GM18873 (cell line): ENCODE measurements around the gene SCNM1.
"Not testable (repeated sequence)": the region's sequence is repeated elsewhere in the genome, so short reads cannot be mapped to it uniquely, and the experiment has no call there.

Experiments
- ATAC-seq: cut with Tn5 transposase; IDR thresholded peaks from one replicate; pipeline ENCODE4 v1.9.1; 2021; ENCODE audit warnings: mild to moderate bottlenecking, moderate library complexity, moderate number of reproducible peaks; ENCODE audit not compliant: unreplicated experiment, low FRiP score

The SCNM1 gene

DNA sequence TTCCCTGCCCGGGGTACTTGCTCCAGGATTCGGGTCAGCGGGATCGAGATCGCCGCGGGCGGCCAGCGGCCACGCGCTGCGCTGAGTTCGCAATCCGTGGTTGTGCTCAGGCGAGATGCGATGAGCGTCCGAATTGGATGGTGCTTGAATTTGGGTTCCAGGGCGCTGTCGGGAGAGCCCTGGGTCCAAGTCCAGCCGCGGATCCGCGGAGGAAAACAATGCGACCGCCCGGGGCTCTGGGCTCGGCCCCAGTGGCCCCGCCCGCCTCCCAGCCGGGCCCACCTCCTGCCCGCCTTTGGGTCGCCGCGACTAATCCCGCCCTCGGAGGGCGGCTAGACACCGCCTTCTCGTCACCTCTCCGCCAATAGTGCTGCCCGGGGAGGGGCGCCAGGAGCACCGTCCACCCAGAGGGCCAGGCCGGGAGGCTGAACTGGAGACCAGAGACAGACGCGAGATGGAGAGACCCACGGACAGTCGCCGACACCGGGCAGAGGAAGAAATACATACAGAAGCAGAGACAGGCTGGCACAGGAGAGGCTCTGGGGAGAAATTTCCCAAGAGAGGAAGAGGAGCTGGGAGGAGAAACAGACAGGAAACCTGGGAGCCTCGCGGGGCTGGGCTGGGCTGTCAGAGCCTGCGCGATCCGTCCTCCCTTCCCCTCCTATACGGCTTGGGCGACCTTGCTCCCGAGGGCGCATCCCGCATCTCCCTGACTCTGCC lies 19.4 kb upstream of the SCNM1 start, which contains the start of gene SEMA6C:
SEMA6C (minus strand) TSS at position 220 of the 720 bp plus-strand sequence. CDS start 4,010 bp downstream, outside the sequence.
- ATAC-seq, result peak; percentile 96

DNA sequence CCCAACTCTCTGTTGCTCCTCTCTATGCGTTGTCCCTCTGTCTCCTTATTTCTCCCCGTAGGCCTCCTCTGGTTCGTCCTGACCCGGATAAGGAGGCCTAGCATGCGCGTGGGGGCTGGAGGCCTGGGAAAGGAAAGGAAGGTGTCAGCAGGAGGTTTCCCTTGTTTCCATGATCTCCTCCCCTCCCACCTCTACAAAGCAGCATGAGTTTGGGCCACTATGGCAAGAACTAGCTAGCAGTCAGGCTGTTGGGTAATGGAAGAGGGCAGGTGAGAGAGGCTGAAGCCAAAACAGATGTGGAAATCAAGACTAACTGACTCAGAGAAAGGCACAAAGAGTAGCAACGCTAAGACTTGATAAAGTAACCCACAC lies 18.8 kb upstream of the SCNM1 start:
- ATAC-seq, result no peak

DNA sequence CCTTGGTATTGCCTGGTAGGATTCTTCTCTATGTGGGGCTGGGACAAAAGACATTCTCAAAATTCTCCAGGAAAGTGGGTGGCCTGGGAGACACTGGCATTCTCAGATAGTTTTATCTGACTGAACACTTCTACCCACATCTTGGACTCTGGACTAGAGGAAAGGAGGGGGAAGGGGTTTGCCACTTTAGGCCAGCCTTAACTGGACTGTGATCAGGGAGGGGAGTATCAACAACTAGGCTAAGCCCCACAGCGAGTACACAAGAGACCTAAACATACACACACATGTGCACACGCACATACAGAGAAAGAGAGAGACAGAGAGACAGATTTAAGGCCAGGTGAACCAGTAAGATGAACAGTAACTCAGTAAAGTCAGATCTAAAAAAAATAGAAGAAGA lies 18.3 kb upstream of the SCNM1 start:
- ATAC-seq, result no peak

DNA sequence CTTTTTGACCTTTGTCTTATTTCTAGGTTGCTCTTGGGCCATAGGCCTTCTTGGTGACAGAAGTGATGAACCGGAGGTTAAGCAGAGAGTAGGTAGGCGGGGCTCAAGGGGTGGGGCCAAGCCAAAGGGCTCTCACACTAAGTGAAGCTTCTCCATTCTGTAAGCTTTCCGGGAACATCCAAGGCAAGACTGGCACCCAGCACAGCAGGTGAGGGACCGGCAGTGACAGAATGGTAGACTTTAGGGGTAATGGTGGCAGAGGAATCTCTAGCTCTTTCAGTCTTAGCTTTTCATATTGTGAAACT lies 9.5 kb upstream of the SCNM1 start, which contains the start of gene TNFAIP8L2:
TNFAIP8L2 (plus strand) TSS at position 135 of the 305 bp plus-strand sequence. CDS start 2,049 bp downstream, outside the sequence.
- ATAC-seq, result peak; percentile 47

DNA sequence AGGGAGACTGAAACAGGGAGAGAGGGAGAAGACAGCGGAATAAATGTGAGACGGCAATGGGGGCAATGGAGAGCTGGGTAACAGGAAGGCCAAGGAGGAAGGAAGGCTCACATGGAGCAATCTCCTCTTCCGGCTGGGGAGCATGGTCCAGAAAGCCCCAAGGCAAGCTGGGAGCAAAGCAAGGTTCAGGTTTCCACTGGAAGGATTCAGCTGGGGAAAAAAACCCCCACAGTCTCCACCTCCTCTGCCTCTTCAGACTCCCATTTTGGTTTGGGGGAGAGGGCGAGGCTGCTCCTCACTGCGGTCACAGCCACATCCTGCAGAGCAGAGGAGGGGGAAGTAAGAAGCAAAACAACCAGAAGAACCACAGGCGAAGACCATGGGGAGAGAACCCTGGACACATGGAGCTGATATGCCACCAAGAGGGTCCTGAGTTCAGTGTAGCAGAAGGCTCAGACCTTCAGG lies 8.8 kb upstream of the SCNM1 start:
- no peak for ATAC-seq

DNA sequence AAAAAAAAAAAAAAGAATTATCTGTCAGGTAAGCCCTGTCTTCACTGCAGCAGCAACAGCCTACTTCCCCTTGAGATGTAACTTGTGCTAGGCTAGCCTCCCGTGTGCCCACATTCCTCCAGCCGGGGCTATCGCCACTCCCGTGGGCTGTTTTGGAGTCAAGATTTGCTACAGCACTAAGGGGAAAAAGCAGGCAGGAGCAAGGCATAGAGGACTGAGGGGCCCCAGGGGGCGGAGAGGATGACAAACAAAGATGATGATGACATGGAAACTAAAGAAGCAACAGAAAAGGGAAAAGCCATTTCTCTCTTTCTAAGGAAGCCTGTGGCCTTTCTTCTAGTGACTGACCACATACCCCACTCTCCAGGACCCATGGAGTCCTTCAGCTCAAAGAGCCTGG lies 7.6 kb upstream of the SCNM1 start:
- no peak for ATAC-seq

DNA sequence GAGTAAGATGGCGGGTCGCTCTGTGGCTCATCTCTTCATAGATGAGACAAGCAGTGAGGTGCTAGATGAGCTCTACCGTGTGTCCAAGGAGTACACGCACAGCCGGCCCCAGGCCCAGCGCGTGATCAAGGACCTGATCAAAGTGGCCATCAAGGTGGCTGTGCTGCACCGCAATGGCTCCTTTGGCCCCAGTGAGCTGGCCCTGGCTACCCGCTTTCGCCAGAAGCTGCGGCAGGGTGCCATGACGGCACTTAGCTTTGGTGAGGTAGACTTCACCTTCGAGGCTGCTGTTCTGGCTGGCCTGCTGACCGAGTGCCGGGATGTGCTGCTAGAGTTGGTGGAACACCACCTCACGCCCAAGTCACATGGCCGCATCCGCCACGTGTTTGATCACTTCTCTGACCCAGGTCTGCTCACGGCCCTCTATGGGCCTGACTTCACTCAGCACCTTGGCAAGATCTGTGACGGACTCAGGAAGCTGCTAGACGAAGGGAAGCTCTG lies 7.1 kb upstream of the SCNM1 start:
- no peak for ATAC-seq

DNA sequence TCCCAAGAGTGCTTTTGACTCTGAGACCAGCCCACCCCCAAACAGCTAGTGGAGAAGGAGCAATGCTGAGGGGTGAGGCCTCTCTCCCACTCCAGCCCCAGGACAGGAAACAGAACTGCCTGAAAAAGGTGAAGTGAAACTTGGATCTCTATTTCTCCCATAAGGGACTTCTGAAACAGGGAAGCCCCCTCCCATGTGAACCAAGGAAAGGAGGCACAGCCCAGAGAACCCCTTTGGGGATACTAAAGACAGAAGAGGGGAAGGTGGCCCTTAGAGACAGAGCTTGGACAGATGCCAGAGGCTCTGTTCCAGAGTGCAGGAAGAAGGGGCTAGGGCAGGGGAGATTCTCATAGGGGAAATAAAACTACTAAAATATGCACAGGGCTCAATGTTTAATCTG lies 6.6 kb upstream of the SCNM1 start:
- no peak for ATAC-seq

DNA sequence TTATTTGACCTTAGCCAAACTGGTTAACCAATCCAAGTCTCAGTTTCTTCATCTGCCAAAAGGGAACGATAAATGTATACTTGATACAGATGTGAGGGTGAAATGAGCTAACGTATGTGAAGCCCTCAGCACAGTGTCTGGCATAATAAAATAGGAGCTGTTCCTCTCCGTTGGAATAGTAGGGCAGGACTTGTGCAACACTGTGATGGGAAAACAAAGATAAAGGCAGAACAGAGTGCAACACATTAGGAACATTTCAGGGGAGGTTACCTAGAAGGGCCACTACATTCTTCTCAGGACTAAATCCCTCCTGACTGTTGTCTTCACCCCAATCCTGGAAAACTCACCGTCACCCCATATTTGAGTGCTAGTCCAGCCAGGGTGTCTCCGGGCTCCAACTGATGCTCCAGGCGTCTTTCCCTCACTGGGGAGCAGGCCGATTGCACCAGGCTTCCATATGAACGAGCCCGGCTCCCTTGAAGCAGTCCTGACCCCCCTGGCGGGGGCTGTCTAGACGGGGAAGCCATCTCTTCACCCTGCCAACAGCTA lies 1.1 kb upstream of the SCNM1 start:
- ATAC-seq, result no peak

DNA sequence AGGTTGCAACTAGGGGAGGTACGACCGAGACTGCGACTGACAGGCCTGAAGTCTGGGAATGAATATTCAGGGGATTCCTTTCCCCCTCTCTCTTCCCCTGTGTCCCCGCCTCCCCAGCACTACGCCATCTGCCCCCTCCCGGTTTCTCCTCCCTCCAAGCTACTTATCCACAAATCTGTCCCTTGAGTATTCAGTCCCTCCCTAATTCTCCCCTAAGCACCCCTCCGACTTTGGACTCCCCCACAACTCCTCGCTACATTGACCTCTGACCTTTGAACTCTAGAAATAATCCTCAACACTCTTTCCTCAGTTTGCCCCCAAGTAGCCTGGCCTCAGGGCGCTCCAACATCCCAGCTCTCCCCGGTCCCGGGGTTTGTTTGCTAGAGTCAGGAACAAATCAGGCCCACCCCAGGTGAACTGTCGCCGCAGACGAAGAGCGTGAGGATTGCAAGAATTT lies 635 bp upstream of the SCNM1 start:
- no peak for ATAC-seq

DNA sequence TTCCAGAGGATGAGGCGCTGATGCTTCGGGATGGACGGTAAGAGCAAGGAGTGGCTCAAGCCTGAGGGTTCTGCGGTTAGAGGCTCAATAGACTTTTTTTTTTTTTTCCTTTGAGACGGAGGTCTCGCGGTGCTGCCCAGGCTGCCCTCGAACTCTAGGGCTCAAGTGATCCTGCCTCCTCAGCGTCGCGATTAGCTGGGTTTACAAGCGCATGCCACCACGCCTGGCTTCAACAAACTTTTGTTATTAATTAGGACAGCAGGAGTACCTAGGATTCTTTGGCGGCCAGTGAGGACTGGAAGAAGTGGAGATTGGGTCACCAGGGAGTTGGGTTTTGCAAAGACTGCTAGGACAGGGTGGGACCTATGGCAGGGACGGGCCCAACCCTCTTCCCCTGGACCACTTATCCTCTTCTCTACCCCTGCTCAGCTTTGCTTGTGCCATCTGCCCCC lies 587 bp downstream of the SCNM1 start:
- ATAC-seq, result peak; percentile 17

DNA sequence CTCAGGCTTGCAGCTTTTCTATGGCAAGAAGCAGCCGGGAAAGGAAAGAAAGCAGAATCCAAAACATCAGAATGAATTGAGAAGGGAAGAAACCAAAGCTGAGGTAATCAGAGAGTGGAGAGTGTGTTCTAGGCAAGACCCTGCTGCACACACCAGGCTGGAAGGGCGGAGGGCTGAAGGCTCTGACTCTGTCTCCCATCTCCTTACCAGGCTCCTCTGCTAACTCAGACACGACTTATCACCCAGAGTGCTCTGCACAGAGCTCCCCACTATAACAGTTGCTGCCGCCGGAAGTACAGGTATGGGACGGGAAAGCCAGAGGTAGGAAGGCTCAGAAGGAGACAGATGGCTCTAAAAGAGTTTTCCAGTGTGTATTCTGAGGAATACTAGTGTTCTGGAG lies 1.2 kb downstream of the SCNM1 start:
- no peak for ATAC-seq

DNA sequence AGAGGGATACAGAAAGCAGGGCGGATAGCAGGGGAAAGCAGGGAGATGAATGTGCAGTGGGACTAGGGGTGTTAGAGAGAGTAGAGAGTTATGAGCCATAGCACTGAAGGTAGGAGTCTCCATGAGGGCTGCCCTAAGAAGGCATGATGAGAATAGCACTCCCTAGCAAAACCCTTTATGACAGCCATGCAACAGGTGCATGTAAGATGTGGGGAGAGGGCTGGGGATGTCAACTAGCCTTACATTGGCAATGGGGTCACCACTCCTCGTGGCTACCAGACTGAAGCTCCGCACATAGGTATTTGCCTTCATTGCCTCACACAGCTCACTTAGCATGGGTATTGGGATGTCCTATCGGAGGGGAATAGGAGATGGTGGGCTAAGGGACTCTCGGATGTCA lies 5.2 kb downstream of the SCNM1 start:
- ATAC-seq, result no peak

DNA sequence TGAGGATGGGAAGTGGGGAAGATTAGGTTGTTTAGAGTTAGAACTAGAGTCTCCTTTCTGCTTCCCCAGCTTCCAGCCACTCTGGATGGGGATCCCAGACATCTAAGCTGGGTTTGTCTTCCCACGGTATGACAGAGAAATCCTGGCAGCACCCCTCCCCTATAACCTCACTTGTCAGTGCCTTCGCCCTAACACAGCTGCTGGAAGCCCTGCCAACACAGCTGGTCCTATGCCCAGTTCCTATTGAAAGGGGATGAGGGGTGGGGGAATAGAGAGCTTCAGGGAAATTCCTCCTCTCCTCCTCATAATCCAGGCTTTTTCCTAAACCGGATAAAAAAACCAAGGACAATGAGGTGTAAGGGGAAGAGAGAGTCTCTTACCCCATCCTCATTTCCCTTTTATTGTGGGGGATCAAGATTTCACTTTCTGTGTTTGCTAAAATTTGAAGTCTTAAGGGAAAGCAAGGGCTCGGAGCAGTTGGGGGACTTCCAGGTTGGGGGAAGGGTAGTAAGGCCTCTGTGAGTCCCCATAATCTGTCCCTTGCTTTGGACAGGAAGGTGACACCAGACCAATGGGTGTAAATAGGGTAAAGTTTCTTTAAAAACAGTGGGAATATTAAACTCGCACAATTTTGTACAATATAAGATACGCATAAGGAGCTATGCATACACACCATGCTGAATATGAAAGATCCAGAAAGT lies 9.2 kb downstream of the SCNM1 start:
- no peak for ATAC-seq

DNA sequence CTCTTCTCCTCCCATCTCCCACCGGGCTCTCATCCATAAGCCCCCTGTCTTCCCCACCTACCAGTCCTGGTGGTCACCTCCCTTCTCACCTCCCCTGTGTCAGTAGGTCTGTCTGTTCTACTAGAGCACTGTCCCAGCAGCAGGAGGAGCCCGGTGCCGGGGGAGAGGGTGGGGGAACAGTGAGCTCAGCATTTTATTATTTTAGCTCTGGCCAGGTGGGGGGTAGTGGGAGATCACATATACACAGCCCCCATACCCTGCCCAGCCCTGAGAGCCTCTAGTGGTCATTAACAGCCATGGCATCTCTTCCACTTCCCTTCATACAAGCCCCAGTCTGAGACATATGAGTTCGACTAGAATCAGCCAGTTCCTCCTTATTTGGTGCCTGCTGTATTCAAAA lies 9.9 kb downstream of the SCNM1 start, which contains the start of gene TMOD4:
TMOD4 (minus strand) TSS at position 119 of the 400 bp plus-strand sequence. CDS start 1,106 bp downstream, outside the sequence.
- no peak for ATAC-seq

DNA sequence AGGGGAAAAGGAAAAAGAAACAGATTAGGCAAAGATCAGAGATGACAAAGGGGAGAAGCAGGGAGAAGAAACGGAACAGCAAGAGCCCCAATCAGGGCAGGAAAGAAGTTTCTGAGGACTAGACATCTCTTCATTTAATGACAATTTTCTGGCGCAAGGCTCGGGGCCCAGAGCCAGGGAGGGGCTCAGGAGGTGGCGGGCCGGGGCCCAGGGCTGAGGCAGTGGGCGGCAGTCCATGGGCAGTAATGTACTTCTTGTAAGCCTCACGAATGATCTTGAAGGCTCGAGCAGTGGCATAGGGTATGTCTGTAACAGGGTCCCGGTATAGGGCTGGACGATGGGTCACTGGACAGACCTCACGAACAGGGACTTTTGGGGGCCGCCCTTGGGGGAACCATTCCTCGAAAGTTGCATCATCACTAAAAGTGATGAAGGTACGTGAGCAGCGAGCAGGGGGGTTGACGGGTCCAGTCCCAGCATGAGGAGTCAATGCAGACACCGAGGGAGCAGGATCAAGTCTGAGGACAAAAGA lies 10.6 kb downstream of the SCNM1 start:
- ATAC-seq, result no peak

DNA sequence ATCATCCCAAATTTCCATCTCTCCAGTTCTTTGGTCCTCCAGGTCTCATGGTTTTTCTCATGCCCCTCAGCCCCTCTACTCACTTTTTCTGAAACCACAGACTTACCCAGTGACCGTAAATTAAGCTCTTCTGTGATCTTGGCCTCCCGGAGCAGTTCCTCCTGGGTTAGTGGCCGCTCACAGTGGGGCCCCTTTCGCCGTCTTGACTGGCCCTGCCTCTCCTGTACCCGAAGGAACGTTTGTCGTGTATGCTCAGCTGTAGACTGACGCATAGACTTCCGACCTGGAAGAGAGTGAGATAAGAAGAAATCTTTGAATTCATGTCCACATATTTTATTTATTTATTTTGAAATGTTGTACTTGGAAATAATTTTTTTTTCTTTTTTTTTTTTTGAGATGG lies 18.3 kb downstream of the SCNM1 start:
- no peak for ATAC-seq

DNA sequence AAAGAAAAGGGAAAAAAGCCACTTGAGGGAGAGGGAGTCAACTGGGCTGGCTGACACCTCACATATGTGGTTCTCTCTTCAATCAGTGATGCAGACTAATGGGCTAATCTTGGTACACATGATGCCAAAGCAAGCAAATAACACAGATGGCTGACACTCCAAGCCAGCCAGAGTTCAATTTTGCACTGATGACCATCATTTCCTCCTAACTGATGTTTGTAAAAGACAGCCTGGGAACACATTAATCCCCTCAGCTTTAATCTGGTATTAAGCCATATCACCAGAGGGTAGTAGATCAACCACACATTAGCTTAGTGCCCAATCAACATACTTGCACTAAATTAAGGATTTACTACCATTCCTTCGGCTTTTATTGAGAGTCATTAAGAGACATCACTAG lies 21.3 kb downstream of the SCNM1 start:
- no peak for ATAC-seq

DNA sequence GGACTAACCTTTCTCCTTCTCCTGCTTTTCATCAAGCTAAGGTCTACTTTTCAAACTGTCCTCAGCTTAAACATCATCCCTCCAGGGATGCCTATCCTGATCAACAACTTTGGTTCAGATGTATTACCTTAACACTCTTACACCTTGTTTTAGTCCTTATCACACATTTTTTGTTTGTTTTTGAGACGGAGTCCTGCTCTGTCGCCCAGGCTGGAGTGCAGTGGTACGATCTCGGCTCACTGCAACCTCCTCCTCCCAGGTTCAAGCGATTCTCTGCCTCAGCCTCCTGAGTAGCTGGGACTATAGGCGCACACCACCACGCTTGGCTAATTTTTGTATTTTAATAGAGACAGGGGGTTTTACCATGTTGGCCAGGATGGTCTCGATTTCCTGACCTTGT lies 22.7 kb downstream of the SCNM1 start:
- not testable (repeated sequence) for ATAC-seq

DNA sequence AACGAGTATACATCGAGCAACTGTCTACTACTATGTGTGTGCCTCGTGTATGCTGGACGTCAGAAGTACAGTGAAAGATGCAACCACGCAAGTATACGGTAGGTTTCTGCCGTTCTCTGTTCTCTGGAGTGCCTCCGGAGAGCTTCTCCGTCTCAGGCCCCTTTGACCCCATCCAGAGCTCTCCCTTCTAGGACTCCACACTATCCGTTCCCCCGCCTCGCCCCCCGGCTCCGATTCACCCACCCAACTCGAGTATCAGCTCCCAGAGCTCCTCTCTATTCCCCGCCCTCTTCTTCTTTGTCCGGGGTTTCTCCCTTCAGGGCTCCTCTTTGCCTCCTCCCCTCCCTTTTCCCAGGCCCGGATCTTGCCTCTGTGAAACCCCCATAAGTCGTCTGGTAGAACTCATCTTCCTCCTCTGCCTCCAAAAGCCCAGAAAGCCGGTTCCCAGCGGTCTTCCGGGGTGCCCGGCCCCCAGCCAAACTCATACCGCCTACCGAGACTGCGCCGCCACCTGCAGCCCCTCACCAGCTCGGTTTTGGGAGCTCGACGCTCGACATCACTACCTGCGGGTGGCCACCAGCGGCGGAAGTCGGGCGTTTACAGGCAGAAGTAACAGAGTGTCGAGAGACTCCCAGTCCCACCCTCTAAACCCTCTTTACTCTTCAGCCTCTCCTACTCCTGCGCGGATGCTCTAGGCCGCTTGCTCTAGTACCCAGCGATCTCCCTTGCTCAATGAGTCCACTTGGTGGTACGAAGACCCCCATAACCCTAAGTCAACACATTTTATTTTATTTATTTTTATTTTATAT lies 23.9 kb downstream of the SCNM1 start, which contains the start of gene VPS72:
VPS72 (minus strand) TSS at position 561 of the 809 bp plus-strand sequence; CDS start at position 485, 76 bp downstream.
- ATAC-seq, result peak; percentile 77
